Jurkat, Clone E6-1 (cell line): Measurements from ENCODE around the gene IGLON5.
A peak's percentile ranks its signal among the peaks of the same experiment; 100 is the strongest.

Source experiments
- DNase-seq: peaks from one replicate; pipeline ENCODE4 v3.0.0-alpha.2; 2011; ENCODE audit warnings: low read depth, low spot score
- H3K4me3 ChIP-seq: 2 replicates; pipeline ENCODE4 v1.5.1; 2011; ENCODE audit warnings: mild to moderate bottlenecking, low read length, control low read depth, moderate library complexity

Gene IGLON5

DNA sequence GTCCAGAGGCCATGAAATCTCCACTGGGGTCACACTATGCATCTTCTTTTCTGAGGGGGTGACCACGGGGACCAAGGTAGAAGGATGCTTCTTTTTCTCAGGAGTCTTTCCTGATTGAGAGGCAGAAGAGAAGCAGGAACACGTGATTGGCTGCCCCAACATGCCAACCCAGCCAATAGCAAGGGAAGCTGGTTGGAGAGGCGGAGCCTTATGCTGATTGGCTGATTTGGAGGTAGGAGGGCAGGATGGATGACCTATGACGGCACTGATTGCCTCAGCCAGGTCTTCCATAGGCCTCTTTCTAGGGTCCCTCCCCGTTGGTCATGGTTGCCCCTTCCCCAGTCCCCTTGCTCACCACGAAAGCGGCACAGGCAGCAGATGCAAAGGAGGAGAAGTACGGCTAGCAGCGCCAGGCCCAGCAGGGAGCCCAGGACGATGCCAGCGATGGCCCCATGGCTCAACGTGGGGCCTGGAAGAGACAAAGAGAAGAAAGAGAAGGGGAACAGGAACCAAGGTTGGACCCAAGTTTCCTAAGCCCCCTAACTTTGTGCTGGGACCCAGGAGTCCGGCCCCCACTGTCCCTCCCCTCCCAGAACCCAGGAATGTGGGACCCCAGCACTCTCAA lies 22.5 kb downstream of the IGLON5 start:
- peak; percentile 55 for DNase-seq
- no peak overlapping the region for H3K4me3 ChIP-seq

DNA sequence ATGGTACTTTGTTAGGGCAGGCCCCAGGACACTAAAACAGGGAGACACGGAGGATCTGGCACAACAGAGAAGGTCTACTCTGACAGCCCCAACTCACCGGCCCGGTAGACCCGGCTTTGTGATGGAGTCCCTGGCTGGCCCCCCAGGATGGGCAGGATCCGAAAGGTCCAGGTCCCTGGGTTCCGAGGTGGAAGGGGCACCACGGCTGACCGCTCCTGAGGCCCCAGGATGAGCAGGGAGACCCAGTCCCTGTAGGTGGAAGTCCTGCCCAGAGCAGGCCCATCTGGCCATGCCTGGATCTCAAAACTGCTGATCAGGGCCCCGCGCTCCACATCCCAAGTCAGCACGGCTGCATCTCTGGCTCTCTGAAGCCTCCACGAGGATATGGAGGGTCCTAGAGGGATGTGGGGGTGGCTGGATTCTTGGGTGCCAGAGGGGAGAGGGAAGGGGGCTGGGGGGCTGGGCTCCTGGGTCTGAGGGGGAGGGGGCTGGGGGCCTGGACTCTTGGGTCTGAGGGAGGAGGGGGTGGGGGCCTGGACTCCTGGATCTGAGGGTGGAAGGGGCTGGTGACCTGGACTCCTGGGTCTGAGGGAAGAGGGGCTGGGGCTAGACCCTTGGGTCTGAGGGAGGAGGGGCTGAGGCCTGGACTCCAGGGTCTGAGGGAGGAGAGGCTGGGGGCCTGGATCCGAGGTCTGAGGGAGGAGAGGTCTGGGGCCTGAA lies 25.9 kb downstream of the IGLON5 start:
- no peak for DNase-seq

DNA sequence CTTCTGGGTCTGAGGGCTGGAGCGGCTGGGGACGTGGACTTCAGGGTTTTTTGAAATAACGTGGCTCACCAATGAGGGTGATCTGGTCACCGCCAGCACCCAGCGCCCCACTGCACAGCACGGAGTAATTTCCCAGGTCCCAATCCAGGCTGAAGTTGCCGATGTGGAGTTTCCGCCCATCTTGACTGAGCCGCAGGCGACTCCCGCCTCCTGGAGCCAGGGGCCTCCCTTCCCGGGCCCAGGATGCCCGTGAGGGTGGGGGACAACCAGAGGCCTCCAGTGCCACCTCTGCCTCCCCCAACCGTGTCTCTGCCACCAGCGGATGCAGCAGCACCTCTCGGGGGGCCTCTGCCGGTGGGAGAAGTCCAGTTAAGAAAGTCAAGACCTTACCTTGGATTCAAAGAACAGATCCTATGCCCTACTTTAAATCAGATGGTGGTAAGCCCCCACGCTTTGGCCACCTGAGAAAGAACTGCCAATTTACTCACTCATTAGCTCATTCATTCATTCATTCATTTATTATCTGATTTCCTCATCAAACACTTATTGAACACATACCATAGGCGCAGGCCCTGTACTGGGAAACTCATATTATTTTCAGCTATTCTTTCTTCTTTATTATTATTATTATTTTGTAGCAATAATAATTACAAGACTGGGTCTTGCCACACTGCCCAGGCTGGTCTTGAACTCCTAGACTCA lies 26.6 kb downstream of the IGLON5 start:
- no peak for DNase-seq
- no peak overlapping the region for H3K4me3 ChIP-seq

More for the DNA sequence above, 25.9 kb downstream of the IGLON5 start:
- no peak overlapping the region for H3K4me3 ChIP-seq

DNA sequence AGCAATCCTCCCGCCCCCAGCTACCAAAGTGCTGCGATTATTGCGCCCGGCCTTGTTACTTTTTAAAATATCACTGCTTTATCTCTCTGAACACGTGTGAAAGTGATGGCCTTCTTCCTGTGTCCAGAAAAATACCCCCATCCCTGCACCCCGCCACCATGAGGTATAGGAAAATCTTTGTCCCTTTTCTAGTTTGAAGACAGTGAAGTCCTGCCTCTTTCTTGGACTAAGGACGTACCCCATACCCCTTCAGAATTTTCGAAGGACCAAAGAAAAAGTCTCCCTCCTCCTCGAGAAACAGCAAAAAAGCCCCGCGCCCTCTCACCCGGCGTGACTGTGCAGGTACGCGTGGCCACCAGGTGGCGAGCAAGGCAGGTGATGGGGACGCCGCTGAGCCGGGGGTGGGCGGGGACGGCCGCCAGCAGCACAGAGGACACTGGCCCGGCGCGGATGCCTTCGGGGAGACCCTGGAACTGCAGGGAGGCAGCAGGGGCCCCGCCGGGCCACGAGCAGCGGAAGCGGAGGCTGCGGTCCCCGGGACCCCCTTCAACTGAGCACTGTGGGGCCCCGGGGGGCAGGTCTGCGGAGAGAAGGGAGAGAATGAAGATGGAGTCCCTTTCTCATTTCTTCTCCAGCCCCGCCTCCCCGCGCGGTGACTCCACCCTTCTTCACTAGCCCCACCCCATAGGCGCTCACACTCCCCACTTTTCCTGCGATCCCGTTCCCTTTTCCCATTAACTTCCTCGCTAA lies 27.3 kb downstream of the IGLON5 start:
- peak overlapping the region; percentile 59 for H3K4me3 ChIP-seq
- DNase-seq, result peak; percentile 66

DNA sequence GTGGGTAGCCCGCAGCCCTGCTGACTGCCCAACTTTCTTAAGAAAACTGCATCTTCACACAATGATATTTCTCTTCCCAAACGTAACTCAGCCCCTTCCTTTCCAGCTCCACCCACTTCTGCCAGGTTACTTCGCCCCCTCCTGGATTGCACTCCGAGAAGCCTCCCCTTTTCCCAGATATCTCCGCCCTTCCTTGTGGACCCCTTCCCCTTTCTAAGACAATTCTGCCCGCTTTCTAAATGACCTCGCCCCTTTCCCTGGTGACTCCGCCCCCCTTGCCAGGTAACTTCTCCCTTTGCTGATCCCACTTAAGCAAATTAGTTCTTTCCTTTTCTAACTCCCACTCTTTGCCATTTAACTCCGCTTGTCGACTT lies 27.9 kb downstream of the IGLON5 start:
- no peak for DNase-seq
- H3K4me3 ChIP-seq, result peak overlapping the region; percentile 59

DNA sequence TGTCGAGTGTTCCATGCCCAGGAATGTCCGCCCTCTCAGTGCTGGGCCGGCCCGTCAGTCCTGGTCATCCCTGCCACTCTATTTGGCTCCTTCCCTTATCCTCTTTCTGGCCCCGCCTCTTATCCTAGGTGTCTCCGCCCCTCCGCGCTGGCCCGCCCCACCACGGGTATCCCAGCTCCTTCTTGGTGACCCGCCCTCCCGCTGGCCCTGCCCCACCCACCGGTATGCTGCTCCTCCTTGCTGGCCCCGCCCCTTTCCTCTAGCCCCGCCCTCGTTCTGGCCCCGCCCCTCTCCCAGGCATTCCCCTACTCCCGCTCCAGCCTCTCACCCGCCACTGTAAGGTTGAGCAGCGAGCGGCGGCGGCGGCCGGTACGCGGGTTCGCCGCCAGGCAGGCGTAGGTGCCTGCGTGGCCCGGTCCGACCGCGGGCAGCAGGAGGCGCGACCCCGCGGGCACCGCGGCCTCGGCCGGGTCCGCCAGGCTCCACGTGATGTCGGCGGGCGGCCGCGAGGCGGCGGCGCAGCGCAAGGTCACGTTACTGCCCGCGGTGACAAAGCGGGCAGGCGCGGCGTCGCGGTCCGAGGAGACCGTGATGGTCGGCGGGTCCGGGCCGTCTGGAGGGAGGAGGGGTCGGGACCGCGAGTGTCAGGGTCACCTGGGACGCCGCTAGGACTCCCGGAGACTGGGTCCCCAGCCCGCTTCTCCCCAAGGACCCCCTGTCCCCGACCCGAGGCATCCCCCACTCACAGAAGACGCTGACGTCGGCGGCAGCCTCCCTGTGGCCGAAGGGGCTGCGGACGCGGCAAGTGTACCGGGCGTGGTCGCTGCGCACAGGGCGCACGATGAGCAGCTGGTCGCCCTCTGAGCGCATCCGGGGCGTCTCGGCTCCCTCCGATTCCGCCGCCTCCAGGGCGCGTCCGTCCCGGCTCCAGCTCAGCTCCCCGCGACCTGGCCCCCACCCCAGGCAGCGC lies 28.5 kb downstream of the IGLON5 start:
- peak; percentile 82 for DNase-seq
- H3K4me3 ChIP-seq, result peak overlapping the region; percentile 59

DNA sequence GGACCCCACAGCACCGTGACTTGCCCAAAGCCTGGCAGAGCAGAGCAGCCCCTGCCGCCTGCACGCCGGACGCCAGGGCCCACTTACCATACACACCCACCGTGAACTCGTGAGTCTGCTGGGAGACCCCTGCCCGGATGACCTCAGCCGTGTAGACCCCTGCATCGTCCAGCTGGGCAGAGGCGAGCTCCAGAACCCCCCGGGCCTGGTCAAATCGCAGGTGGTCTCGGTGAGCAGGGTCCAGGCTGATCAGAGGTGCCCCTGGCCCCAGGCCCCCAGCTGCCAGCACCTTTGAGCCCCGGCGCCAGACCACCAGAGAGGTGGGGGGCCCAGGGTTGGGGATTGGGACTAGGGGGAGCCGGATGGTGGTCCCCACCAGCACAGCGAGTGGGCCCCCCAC lies 29.6 kb downstream of the IGLON5 start:
- no peak overlapping the region for H3K4me3 ChIP-seq
- DNase-seq, result no peak

DNA sequence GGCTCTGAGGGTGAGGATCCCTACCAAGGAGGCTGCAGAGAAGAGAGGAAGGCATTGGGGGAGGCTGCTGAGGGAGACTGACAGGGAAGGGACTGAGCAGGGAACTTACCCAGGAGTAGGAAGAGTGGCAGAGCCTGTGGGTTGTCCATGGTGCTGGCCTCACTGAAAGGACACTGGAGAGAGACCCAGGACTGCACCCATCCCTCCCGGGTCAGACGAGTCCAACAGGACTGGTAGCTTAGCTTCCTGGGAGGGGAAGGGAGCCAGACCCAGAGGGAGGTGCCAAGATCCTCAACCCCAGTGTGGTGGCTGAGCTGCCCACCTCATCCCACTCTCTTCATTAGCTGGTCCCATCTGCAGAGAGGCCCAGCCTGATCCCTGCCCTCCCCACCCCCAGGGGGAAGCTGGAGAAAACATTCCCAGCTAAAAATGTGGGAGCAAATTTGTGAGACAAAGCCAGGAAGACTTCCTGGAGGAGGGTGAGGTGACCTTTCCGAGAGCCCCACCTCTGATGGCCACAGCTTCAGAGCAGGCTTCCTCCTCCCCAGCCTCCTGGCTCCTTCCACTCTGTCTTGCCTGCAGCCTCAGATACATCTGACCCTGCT lies 30.6 kb downstream of the IGLON5 start, which contains the start of gene VSIG10L:
Gene VSIG10L, minus strand, starts transcription at position 164 of the 605 bp plus-strand sequence. Its CDS starts 15 bp downstream, at position 149.
- DNase-seq, result no peak
- no peak within 1 kb of the TSS for H3K4me3 ChIP-seq

DNA sequence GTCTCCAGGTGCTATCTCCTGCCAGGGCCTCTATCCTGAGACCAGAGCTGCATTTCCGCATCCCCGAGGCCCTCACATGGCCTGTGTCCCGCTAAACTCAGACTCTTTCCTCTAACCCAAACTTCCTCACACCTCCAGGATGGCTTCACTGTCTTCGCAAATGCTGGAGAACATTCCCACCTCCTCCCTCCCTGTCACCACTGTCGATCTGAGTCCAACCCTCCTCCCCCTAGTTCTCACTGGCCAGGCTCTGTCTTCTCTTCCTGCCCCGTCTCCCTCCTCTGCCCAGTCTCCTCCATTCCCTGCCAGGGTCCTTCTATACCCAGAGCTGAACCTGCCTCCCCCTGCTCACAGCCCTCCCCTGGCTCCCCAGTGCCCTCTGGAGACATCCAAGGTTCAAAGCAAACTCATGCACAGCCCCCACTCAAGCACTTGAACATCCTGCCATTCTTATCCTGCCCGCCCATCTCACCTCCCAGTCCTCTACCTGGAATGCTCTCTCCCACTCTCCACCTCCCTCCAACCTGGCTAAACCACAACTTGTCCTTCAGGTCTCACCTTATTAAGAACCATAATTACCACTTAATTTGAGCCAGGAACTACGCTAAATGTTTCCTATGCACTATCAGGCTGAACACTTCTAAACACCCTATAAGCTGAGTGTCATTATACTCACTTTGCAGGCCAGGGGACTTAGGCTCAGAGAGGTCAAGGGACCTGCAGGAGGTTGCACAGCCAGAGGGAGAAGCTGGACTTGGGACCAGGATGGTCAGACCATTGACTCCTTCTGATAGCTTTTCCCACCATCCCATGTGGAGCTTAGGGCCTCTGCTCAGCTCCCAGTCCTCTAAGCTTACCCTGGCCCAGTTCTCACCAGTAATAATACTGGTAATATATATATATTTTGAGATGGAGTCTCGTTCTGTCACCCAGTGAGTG lies 31.5 kb downstream of the IGLON5 start:
- no peak overlapping the region for H3K4me3 ChIP-seq
- no peak for DNase-seq

DNA sequence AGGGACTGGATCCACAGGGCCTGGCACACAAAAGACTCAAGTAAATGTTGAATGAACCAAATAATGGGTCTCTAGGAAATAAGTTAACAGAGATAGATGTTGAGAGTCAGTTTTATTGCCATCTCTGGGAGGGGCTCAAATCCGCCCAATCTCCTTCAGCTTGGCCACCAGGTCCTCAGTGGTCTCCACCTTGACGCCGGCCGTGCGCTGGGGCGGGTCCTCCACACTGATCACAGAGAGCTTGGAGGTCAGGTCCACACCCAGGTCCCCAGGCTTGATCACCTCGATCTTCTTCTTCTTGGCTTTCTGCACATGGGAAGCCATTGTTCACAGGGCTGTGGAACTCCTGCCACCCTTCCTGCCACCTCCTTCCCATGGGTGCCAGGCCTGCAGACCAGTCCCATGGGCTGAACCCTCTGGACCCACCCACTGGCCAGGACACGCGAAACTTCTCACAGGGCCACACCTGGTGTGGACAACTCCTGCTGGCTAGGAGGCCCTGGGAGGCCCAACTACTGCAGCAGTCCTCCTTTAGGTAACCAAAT lies 33.7 kb downstream of the IGLON5 start:
- DNase-seq, result no peak
- H3K4me3 ChIP-seq, result no peak overlapping the region

DNA sequence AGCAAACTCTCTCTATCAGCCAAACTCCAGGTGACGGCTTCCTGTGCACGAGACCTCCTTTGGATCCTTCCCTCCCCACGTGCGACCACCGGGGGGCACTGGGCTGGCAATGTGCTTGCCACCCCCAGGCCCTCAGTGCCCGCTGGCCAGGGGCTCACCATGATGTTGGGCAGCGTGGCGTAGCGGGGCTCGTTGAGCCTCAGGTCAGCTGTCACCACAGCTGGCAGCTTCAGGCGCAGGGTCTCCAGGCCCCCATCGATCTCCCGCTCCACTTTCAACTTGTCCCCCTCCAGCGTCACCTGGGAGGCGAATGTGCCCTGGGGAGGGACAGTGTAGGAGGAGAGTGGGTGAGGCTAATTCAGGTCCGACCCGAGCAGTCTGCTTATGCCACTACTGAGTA lies 35.3 kb downstream of the IGLON5 start:
- H3K4me3 ChIP-seq, result no peak overlapping the region
- no peak for DNase-seq

DNA sequence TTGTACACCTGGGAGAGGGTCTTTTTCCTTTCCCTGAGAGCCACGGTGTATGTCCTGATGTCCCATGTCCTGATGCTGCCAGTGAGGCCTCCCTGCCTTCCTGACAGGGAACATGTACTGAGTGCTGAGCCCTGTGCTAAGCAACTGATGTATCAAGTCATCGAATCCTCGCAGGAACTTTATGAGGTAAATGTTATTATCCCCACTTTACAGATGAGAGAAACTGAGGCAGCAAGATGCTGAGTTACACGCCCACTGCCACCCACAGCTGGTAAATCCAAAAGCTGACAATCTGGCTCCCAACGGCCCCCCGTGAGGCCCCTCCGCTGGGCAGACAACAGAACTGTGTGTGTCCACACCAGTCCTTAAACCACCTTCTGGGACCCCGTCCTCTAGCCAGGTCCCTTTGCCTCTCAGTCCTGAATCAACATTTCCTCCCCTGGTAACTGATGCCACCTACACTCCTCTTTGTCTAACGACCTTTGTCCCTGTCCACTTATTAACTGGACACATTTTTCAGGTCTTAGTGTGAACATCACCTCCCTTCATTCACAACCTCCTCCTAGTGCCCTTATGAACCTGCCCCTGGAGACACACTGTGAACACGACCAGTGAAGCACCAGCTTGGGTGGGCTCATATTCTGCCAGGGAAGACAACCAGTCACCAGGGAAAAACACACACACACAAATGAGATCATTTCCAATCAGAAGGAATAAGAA lies 35.9 kb downstream of the IGLON5 start:
- DNase-seq, result no peak
- no peak overlapping the region for H3K4me3 ChIP-seq

DNA sequence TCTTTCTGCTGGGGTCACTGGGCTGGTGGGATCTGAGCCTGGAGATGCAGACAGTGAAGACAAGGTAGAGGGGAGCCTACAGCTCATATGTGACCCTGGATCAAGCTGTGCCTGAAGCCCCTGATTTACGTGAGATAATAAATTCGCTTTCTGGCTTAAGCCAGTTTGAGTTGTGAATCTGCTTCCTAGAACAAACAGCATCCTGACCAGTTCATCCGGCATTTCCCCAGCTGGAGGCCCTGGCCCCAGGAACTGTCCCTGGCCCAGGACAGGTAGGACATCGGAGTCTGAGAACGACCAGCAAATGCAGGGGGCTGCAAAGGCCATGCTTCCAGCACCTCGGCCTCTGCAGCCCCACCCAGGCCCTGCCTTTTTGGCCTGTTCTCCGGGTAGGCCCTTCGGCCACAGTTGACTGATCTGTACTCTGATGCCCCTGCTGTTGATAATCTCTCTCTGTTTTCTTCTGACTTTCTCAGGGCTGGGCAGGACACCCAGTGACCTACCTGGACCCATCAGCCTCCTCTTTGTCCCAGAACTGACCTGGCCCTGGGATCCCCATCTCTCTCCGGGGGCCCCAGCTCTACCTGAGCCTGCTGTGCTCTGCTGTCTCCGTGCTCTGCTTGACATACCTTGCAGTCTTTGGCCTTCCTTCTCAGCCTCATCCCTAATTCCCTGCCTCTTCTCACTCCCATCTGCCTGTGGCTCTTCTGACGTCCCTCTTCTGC lies 40.0 kb downstream of the IGLON5 start:
- no peak for DNase-seq
- no peak overlapping the region for H3K4me3 ChIP-seq

DNA sequence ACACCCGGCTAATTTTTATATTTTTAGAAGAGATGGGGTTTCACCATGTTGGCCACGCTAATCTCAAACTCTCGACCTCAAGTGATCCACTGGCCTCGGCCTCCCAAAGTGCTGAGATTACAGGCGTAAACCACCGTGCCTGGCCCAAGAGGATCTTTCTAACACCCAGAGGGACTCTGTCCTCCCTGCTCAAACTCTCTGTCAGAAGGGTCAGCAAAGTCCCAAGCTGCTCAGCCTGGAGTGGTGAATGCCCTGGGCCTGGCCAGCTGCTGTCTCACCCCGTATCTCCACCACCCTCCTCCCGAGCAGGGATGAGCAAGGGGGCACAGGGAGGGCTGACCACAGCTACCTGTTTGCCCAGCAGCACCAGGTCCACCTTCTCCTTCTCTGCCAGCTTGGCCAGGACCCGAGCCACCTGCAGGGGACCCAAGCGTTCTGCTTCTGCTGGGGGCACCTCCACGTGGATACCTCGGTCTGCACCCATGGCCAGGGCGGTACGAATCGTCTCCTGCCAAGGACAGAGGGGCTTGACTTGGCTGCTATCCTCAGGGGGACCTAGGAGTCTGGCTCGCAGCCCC lies 41.4 kb downstream of the IGLON5 start:
- H3K4me3 ChIP-seq, result no peak overlapping the region
- DNase-seq, result no peak

DNA sequence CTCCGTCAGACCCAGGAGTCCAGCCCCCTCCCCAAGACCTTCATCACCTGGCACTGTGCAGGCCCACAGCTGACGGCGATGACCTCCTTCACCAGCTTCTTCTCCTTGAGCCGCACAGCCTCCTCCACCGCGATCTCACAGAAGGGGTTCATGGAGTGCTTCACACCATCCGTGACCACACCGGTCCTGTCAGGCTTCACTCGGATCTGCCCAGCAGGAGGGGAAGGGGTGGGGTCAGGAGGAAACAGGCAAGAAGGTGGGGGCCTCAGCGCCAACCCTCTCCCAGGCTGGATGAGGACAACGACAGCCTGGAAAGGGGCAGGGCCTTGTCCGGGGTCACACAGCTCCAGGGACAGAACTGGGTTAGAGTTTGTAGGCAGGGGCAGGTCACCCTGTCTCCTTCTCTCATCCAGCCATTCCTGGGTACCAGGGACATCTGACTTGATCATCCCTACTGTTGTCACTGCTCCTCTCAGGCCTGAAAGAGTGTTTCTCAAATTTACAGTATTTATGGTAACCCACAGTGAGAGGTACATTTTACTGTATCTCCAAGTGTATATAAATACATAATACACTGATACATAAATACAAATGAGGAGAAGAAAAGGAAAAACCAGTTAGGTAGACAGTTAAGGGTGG lies 42.8 kb downstream of the IGLON5 start:
- DNase-seq, result no peak
- peak overlapping the region; percentile 15 for H3K4me3 ChIP-seq
